Chondrocyte (in vitro differentiated cells): ENCODE data around the gene MSL2. TPM values are rescaled to one million over a fixed set of nuclear protein-coding genes. Genes with fewer than 3 reads are reported as not detected.
"Not testable (repeated sequence)": the region's sequence is repeated elsewhere in the genome, so short reads cannot be mapped to it uniquely, and the experiment has no call there.

Experiments used
- DNase-seq: peaks from one replicate; pipeline ENCODE4 v3.0.0; 2021; ENCODE audit warnings: mixed read lengths, low spot score
- H3K27ac Mint-ChIP-seq: one replicate; pipeline ENCODE4 v1.8.0; 2021; ENCODE audit warnings: mild to moderate bottlenecking, moderate library complexity, mixed read lengths; ENCODE audit not compliant: unreplicated experiment
- H3K27me3 Mint-ChIP-seq: 2 replicates; pipeline ENCODE4 v1.8.0; 2021; ENCODE audit warnings: low read depth, mixed read lengths
- H3K36me3 Mint-ChIP-seq: 2 replicates; pipeline ENCODE4 v1.8.0; 2021; ENCODE audit warnings: low read depth, mixed read lengths
- H3K4me1 Mint-ChIP-seq: 2 replicates; pipeline ENCODE4 v1.8.0; 2021; ENCODE audit warnings: low read depth, mild to moderate bottlenecking, mixed read lengths
- H3K4me3 Mint-ChIP-seq: one replicate; pipeline ENCODE4 v1.8.0; 2021; ENCODE audit warnings: mild to moderate bottlenecking, moderate library complexity, mixed read lengths; ENCODE audit not compliant: unreplicated experiment
- H3K9me3 Mint-ChIP-seq: 2 replicates; pipeline ENCODE4 v1.8.0; 2021; ENCODE audit warnings: low read depth, mixed read lengths
- total RNA-seq: library from RNA; stranded (reverse); gene quantifications from 3 replicates; pipeline ENCODE4 v1.2.1, GENCODE V29; 2021
- TF ChIP-seq, protein P1 (sequence below): fragments of 200-600 bp; sonication (generic); IDR thresholded peaks from 2 replicates; pipeline ENCODE4 v1.5.0; 2021; ENCODE audit warnings: antibody characterized with exemption, mild to moderate bottlenecking, moderate library complexity

Gene MSL2
- total RNA-seq, 1 donor from 2014 or later, result 21.1 TPM

GRCh38 chr3:136207489-136208115 lies 11.5 kb upstream of the MSL2 start:
- Mint-ChIP-seq H3K27ac (no peak overlapping the region), H3K4me3 (no peak overlapping the region), H3K36me3 (no peaks in the 10 kb centered on the region), H3K9me3 (no peaks in the 10 kb centered on the region), H3K4me1 (peaks cover 5% of the 10 kb centered on the region), H3K27me3 (peaks cover 2% of the 10 kb centered on the region)
- TF ChIP-seq, protein P1, sequence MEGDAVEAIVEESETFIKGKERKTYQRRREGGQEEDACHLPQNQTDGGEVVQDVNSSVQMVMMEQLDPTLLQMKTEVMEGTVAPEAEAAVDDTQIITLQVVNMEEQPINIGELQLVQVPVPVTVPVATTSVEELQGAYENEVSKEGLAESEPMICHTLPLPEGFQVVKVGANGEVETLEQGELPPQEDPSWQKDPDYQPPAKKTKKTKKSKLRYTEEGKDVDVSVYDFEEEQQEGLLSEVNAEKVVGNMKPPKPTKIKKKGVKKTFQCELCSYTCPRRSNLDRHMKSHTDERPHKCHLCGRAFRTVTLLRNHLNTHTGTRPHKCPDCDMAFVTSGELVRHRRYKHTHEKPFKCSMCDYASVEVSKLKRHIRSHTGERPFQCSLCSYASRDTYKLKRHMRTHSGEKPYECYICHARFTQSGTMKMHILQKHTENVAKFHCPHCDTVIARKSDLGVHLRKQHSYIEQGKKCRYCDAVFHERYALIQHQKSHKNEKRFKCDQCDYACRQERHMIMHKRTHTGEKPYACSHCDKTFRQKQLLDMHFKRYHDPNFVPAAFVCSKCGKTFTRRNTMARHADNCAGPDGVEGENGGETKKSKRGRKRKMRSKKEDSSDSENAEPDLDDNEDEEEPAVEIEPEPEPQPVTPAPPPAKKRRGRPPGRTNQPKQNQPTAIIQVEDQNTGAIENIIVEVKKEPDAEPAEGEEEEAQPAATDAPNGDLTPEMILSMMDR, result no peak
- no peak for DNase-seq

DNA sequence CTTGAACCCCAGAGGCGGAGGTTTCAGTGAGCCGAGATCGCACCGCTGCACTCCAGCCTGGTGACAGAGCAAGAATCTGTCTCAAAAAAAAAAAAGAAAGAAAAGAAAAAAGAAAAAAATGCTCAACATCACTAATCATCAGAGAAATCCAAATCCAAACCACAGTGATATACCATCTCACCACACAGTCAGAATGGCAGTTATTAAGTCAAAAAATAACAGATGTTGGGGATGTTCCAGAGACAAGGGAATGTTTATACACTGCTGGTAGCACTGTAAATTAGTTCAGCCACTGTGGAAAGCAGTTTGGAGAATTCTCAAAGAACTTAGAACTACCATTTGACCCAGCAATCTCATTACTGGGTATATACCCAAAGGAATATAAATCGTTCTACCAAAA lies 3.1 kb upstream of the MSL2 start:
- H3K9me3 Mint-ChIP-seq, H3K4me3 Mint-ChIP-seq, H3K27ac Mint-ChIP-seq, DNase-seq, H3K27me3 Mint-ChIP-seq, H3K36me3 Mint-ChIP-seq: not testable (repeated sequence)
- H3K4me1 Mint-ChIP-seq, result peaks cover 15% of the 10 kb centered on the region

DNA sequence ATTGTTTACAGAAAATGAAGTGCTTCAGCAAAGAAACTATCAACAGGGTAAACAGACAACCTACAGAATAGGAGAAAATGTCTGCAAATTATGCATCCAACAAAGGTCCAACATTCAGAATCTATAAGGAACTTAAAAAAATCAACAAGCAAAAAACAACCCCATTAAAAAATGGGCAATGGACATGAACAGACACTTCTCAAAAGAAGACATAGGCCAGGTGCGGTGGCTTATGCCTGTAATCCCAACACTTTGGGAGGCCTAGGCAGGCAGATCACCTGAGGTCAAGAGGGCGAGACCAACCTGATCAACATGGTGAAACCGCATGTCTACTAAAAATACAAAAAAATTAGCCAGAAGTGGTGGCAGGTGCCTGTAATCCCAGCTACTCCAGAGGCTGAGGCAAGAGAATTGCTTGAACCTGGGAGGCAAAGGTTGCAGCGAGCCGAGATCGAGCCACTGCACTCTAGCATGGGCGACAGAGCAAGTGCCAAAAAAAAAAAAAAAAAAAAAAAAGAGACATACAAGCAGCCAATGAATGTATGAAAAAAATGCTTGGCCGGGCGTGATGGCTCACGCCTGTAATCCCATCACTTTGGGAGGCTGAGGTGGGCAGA lies 2.4 kb upstream of the MSL2 start:
- not testable (repeated sequence) for H3K4me3 Mint-ChIP-seq, DNase-seq, H3K36me3 Mint-ChIP-seq, H3K27me3 Mint-ChIP-seq, H3K27ac Mint-ChIP-seq, H3K9me3 Mint-ChIP-seq
- peaks cover 19% of the 10 kb centered on the region for H3K4me1 Mint-ChIP-seq

DNA sequence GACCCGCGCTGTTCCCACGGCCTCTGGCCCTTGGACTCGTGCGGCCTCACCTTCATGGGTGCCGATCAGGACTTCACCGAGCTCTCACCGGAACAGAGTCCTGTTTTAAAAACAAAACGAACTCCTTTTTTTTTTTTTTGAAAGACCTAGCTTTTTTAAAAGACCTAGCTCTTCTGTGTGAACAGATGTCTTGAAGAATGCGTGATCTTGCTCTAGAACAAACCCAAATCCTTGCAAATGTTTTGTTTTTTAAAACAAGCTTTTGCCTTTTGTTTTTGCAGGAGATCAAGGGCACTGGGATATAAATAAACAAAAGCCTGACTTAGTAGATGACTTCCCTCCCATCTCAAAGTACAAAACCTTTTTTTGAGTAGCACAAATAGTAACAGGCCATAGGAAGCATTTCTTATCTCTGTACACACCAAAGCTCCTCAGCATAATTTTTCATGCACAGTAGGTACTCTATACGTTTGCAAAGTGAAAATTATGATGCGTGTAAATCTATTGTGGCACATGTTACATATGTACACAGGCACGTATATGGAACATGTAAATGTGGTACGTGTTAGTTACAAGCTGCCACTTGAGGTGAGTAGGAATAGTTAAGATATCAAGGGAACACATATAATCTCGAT lies 1.1 kb upstream of the MSL2 start:
- Mint-ChIP-seq H3K27ac (peak overlapping the region; percentile 92), H3K27me3 (no peaks in the 10 kb centered on the region), H3K36me3 (peaks cover 7% of the 10 kb centered on the region), H3K4me3 (peak overlapping the region; percentile 91), H3K9me3 (no peaks in the 10 kb centered on the region), H3K4me1 (peaks cover 32% of the 10 kb centered on the region)
- no peak for DNase-seq
- TF ChIP-seq, protein P1, result no peak

DNA sequence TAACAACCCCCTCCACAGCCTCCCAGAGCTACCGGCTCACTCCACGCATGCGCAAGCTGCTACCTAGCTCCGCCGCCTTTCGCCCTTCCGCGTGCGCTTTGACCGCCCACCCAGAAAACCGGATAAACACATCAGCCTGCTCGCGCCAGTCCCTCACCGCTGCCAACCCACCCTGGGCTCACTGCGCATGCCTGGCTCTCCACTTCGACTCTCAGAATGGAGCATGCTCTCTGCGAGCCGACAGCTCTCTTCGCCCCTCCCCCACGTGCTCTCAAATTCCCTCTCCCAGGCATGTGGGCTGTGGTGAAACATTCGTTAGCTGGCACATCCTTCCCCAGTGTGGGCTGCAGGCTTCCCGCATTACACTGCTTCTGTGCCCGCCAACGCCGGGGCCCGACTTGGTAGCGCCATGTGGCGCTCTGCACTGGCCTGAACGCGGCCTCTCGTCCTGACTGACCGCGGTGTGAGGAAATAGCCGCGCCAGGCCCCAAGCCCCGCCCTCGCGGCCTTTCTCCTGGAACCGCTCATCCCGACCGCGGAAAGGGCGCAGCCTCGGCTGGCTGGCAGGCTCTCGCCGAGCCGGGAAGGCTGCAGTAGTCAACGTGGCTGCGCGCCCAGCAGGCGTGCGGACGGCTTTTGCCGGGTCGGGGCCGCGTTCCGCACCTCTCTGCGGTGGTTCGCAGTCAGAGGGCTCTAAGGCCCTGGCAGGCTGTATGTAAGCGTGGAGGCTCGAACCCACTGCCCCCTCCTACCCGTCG lies 445 bp upstream of the MSL2 start:
- DNase-seq, result peak; percentile 100
- H3K4me1 Mint-ChIP-seq, result peaks cover 39% of the 10 kb centered on the region
- peaks cover 7% of the 10 kb centered on the region for H3K36me3 Mint-ChIP-seq
- no peaks in the 10 kb centered on the region for H3K27me3 Mint-ChIP-seq
- TF ChIP-seq, protein P1, result no peak
- H3K4me3 Mint-ChIP-seq, result peak overlapping the region; percentile 91
- H3K9me3 Mint-ChIP-seq, result no peaks in the 10 kb centered on the region
- peak overlapping the region; percentile 92 for H3K27ac Mint-ChIP-seq
